OCI-M2 (cell line): Measurements from ENCODE around the gene FOXP1.
"Not testable (repeated sequence)": the region's sequence is repeated elsewhere in the genome, so short reads cannot be mapped to it uniquely, and the experiment has no call there.

Source experiments
- DNase-seq: peaks from one replicate; lab custom pipeline; 2025; ENCODE audit not compliant: unreplicated experiment; lab: John Stamatoyannopoulos, UW

FOXP1 gene

DNA sequence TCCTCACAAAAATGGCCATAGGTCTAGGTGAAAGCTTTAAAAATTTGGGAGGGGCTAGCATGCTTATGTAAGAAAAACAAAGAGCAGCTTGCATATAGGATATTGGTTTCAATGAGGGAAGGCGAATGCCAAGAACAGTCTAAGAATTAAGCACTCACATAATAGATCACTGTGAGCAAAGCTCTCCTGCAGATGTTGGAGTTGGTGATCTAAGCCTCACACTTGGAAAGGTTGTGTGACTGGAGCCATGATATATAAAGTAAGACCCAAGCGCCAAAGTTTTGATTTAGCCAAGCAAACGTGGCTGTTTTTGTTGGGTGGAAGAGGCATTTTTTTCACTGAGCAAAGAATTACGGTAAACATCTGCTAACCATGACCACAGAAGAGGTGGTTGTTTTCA is 237.5 kb downstream of the FOXP1 start:
- no peak for DNase-seq

DNA sequence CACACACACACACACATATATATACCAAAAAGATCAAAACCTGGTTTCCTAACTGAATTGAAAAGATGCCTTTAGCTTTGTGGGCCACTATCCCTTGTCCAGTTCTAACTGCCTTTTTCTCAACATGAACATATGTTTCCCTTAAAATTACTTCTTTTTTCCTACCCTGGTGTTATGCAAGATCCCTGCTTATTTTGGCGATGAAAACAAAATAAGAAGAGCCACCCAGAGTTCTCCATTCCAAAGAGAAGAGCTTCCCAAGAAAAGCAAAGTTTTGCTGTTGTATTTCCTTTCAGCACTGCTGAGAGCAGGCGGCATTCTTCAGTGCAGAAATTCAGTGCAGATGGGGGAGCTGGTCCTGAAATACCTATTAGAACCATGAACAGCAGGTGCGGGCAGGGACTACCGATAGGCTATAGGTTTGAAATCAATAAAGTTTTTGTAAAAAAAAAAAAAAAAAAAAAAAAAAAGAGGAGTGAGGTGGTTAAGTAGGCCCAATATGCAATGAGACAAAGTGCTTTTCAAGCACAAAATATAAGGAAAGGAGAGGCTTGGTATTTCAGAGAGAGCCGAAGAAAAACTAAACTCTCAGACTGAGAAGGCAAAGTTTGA is 238.0 kb downstream of the FOXP1 start:
- no peak for DNase-seq

DNA sequence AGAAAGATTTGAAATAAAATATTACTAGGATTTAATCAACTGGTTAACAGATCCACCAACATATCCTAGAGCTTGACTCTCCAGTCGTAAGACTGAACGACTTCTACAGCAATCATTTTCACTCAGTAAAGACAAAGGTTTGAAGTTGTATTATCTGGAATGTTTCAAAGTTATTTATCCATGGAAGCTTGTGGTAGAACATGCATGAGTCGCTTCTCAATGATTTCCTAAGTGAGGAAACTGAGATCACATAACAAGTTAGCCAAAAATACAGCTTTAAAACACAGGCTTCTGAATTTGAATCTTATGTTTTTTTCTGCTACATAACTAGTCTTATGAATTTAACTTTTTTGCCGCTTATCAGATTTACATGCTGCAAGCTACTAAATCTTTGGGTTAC is 241.8 kb downstream of the FOXP1 start:
- DNase-seq: no peak

DNA sequence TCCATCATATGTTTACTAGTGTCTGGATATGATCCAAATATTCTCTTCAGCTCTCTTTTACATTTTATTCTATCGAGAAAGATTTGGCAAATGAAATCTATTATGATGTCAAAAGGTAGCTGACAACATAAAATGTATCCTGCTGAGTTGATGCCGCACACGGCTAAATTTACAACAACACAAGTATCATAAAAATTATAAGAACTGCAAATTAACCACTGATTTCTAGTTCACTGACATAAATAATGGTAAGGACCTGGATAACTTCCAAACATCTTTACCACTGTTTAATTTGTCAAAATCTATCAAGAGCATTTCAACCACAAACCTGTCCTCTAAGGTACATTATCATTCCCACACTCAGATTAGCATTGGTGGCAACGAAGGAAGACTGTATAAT is 244.5 kb downstream of the FOXP1 start:
- no peak for DNase-seq

DNA sequence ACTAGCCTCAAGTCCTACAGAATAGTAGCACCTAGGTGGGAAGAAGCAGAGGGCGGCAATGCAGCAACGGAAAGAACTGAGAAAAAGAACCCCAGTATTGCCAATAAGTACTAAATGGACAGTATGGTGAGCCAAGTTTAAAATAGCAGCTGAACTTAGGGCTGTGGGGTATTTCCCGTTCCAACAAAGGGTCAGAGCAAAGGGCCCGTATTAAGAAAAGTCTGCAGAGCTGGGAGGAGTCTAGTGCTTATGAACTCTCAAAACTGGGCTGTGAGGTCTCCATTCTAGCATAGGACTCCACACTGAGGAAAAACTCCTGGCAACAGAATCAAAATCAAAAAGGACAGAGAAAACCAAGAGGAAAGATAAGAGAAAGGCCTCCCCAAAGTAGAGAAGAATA is 250.7 kb downstream of the FOXP1 start:
- DNase-seq: no peak

DNA sequence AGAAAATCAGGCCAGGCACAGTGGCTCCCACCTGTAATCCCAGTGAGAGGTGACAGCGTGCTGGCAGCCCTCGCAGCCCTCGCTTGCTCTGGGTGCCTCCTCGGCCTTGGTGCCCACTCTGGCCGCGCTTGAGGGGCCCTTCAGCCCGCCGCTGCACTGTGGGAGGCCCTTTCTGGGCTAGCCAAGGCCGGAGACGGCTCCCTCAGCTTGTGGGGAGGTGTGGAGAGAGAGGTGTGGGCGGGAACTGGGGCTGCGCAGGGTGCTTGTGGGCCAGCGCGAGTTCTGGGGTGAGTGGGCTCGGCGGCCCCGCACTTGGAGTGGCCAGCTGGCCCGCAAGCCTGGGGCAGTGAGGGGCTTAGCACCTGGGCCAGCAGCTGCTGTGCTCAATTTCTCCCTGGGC is 252.6 kb downstream of the FOXP1 start:
- DNase-seq: no peak

DNA sequence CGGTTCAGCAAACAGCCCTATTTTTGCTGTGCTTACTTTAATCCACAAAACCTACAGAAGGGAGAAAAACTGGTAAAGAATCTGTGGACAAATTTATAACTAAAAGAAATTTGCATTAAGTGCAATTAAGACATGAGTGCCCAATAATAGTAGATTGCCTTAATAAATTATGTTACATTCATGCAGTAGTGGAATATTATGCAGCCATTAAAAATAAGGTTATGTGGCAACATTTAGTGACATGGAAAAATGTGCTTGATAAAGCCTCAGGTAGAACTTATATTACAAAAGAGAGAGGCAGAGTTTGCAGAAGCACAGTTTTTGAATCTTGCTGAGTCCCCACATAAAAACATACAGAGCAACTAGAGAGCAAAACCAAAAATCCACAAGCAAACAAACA is 253.0 kb downstream of the FOXP1 start:
- DNase-seq: no peak

DNA sequence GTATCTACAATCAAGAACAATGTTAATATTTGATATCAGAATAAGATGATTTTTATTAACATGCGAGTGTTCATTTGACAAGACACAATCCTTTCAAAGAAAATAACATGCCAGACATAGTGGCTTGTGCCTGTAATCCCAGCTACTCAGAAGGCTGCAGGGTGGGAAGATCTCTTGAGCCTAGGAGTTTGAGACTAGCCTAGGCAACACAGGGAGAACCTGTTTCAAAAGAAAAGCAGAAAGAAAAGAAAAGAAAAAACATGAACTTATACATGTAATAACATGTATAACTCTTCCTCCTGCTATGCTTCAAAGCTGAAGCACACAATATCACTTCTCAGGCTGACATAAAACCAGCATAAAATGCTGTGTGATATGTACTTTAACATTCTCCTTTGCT is 253.7 kb downstream of the FOXP1 start:
- no peak for DNase-seq

DNA sequence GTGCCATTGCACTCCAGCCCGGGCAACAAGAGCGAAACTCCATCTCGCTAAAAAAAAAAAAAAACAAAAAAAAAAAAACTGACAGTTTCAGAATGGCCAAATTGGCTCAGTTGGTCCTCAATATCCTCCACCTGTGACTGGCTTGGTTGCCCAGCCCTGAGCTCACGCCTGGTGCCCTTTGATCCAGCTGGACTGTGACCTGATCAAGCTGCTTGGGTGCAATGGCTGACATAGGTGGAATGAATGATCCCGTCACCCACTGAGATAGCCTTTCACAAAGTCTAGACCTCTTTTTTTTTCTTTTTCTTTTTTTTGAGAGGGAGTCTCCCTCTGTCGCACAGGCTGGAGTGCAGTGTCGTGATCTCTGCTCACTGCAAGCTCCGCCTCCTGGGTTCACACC is 254.6 kb downstream of the FOXP1 start:
- DNase-seq: no peak

DNA sequence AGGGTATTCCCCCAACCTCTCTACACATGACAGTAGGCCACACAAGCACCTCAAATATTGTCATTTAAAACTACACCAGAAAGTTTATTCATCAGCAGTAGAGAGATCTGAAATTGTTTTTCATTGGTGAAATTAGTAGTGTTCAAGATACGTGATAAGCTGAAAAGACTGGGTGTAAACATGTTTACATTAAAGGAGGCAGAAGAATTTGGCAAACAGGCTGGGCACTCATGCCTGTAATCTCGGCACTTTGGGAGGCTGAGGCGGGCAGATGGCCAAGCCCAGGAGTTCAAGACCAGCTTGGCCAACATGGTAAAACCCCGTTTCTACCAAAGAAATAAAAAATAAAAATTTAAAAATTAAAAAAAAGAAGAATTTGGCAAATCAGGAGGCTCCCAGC is 255.6 kb downstream of the FOXP1 start:
- no peak for DNase-seq

DNA sequence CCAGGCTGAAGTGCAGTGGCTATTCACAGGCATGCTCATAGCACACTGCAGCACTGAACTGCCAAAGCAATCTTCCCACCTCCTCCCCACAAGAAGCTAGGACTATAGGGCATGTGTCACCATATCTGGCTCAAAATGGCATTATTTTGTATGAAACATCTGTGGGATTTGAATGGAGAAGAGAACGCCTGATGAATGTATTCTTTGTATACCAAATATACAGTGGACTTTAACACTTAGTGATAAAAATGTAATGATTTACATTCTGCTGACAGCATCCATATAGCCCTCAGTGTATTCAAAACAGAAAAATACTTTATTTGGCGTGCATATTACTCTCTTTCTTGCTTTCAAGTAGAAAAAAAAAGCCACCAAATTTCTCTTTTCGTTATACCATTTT is 257.8 kb downstream of the FOXP1 start:
- no peak for DNase-seq

DNA sequence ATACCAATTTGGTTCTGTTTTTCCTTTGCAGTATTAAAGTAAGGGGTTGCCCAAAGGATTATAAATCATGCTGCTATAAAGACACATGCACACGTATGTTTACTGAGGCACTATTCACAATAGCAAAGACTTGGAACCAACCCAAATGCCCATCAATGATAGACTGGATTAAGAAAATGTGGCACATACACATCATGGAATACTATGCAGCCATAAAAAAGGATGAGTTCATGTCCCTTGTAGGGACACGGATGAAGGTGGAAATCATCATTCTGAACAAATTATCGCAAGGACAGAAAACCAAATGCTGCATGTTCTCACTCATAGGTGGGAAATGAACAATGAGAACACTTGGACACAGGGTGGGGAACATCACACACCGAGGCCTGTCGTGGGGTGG is 259.3 kb downstream of the FOXP1 start:
- DNase-seq: not testable (repeated sequence)

DNA sequence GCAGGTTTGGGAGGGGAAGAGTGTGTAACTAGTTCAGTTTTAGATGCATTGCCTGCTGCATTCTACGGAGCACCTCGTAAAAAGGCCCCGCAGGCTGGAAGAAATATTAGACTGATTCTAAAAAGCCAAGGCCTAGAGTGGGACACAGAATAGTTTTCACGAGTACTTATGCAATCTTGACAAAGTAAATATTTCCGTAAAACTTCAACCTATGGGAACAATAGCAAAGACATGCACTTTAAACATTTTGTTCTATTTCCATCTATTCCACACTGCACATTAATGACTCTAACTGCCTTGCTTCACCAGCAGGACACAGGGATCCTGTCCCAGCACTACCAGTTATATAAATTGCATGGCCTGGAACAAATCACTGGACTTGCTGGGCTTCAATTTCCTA is 260.0 kb downstream of the FOXP1 start:
- DNase-seq: no peak

DNA sequence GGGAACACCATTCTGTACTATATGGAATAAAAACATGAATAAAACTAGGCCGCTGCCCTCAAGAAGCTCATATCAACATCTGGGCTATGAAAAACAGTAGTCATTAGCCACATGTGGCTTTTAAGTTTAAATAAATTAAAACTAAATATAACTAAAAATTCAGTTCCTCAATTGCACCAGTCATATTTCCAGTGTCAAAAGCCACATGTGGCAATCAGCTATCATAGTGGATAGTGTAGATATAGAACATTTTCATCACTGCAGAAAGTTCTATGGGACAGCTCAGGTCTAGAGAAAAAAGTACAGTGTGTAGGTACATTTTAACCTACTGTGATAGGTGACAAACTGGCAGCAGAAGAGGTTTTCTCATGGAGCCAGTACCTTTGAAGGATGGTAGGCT is 261.4 kb downstream of the FOXP1 start:
- DNase-seq: no peak

DNA sequence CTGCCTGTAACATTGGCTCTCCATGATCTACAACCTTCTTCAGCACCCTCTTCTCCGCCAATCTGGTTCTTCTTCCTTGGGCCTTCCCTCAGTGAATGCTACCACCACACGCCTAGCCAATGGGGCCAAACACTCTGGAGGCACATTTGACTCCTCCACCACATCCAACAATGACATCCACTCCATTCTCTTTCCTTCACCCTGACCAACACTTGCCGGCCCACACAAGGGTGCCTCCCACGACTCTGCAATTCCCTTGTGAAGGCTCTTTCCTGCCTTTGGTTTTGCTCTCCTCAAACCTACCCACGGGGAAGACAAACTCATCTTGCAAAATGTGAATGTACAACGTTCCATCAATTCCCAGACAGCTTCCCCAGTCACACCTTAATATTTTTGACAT is 263.8 kb downstream of the FOXP1 start:
- no peak for DNase-seq

DNA sequence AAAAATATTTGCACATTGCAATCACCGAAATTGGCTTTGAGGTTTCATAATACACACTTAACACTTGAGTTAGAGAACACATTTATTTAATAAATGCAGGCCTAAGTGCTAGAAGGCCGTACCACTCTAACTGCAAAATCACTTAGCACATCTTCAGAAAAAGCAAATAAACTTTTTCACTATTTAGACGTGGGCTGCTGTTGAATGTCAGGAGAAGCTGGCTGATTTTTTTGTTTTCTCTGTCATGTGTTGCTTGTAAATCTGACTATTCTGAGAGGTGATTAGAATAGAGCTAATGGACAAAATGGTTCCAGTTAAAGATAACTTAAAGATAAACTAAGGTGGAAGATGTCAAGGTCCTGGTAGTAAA is 265.1 kb downstream of the FOXP1 start:
- no peak for DNase-seq

DNA sequence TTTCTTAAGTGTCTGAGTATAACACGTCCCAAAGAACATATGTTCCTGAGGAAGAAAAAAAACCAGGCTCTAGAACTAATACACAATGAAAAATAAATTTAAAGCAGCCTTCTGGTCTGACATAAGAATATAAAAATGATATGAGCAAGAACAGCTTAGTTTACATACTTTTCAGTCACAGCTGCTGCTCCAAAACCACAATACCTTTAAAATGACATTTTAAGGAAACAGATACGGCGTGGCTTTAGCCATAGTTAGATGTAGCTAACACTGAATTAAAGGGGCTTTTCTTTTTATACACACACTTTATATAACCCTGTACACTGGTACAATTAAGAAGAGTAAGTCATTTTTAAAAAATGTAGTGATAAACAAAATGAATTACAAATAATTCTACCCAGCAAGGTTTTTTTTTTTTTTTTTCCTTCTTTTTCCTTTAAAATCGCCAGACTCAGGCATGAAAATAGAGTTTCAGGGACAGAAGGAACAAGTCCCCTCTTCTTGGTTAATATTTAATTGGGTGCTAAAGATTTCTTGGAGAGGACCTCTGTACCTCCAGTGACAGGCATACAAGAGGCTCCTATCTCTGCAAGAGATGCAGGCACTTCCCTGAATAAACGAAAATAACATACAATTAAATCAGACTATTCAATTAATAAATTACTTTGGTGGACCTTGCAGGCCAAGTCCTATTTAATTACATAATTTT is 265.6 kb downstream of the FOXP1 start:
- DNase-seq: no peak

DNA sequence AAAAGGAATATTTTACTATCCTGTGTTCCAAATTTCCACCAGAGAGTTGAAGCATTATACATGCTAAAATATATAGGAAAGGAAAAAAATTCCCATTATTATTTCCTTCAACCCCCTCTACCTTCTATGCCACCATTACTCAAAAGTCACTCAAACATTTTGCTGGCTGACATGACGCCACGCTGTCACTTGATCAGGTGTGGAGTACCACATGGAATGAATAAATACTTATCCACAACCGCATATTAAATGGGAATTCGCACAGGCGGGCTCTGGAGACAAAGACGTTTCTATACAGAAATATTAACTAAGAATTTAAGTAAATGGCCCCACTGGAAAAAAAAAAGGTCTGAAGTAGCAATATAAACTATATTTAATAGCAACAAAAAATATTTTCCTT is 266.4 kb downstream of the FOXP1 start:
- no peak for DNase-seq

DNA sequence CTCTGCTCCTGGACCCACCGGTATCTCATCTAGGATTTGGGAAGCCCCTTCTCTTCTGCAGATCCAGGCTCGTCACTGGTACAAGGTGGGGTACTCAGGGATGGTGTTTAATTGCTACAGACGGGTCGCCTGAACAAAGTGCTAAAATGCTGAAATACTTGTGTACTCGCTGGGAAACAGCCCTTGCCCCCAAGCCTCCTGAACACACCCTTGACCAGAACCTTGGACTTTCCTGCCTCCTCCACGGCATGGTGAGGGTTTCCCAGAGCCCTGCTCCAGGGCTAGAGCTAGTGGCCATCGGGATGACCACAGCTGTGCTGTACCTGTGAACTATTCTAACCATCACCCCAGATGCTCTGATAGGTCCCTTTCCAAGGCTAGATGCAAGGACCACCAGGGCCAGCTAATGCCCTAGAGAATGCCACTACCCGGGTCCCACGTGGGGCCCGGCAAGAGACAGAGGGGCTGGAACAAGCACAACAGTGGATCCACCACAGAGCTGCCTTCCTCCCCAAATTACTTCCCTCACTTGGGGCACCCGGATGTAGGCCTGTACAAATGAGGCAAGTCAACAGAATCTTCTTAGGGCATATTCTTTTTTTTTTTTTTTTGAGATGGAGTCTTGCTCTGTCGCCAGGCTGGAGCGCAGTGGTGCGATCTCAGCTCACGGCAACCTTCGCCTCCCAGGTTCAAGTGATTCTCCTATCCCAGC is 267.3 kb downstream of the FOXP1 start:
- no peak for DNase-seq

DNA sequence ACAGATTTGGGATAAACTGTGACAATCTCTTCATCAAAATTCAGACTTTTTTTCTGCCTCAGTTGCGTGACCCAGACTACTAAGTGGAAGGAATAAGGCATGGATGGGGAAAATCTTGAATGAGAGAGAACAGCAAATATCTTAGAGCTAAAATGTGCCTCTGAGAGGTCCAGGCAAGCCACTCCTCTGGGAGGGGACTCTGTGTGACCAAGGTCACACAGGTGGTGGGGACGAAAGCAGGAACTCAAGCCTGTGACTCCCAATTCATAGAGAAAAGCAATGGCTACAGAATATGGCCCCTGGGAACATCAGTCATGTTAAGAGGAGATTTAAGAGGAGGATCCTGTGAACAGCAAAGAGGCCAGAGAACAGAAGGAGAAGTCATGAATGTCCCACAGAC is 268.1 kb downstream of the FOXP1 start:
- no peak for DNase-seq

DNA sequence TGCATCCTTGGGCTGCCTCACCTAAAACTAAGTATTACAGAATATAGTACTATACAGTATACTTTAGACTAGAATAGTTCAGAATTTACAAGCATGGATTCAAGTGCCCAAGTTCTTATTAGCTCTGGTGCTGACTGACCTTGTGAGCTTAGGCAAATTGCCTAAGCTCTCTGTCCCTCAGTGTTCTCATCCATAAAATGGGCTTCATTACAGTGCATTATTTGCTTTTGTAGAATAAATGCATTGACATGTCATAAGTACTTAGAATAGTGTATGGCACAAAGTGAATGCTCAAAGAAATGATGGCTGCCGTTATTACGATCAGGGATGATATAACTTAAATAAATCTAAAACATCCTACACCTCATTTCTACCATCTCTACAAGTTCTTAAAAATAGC is 269.7 kb downstream of the FOXP1 start:
- no peak for DNase-seq

DNA sequence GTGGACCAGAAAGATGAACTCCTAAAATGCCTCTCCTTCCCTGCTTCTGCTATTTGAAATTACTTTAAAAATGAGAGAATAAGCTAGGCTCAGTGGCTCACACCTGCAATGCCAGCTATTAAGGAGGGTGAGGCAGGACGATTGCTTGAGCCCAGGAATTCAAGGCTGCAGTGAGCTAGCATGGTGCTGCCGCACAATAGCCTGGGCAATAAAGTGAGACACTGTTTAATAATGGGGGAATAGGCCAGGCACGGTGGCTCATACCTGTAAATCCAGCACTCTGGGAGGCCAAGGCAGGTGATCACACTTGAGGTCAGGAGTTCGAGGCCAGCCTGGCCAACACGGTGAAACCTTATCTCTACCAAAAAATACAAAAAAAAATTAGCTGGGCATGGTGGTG is 271.1 kb downstream of the FOXP1 start:
- no peak for DNase-seq

DNA sequence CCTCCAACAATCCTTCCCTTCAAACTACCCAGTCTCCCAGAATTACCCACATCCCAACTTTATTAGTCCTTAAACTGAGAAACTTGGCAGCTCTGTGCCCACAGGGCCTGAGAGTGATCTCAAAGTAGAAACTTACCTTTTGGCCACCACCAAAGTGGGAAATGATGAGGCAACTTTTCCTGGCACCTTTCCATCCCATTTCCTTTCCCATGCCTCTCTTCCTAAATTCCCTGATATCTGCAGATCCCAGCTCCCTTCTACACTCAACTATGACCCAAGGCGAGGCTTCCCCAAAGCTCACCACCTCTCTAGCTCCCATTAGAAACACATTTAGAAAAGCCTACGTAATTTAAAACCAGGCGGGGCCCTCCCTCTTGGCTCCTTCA is 271.9 kb downstream of the FOXP1 start:
- DNase-seq: no peak
